Activated T-helper 17 cell treated with anti-CD3 and anti-CD28 coated beads, Interleukin-2, amount 50 U/mL, for 72 hours (primary cell): ENCODE results near the gene PTPRN2. TPM values are rescaled to one million over a fixed set of nuclear protein-coding genes. Genes with fewer than 3 reads are reported as not detected.

Experiments
- ATAC-seq: fragments of 150-1000 bp; cut with Tn5 transposase; replicated peaks from 2 replicates; pipeline ENCODE4 v1.10.0; 2021; ENCODE audit warnings: mild to moderate bottlenecking, moderate library complexity
- H3K27ac Mint-ChIP-seq: one replicate; pipeline ENCODE4 v1.8.0; 2022; ENCODE audit warnings: mixed read lengths
- H3K27me3 Mint-ChIP-seq: one replicate; pipeline ENCODE4 v1.8.0; 2022; ENCODE audit warnings: mixed read lengths
- H3K36me3 Mint-ChIP-seq: one replicate; pipeline ENCODE4 v1.8.0; 2022; ENCODE audit warnings: low read depth, mild to moderate bottlenecking, mixed read lengths
- H3K4me1 Mint-ChIP-seq: one replicate; pipeline ENCODE4 v1.8.0; 2022; ENCODE audit warnings: mixed read lengths
- H3K4me3 Mint-ChIP-seq: one replicate; pipeline ENCODE4 v1.8.0; 2022; ENCODE audit warnings: mild to moderate bottlenecking, mixed read lengths
- H3K9me3 Mint-ChIP-seq: one replicate; pipeline ENCODE4 v1.8.0; 2022; ENCODE audit warnings: mixed read lengths
- total RNA-seq, 2 donors: library from RNA; stranded (reverse); gene quantifications; one replicate each; pipeline ENCODE4 v1.2.3, GENCODE V29; 2022

Gene PTPRN2
- total RNA-seq, 2 donors from 2014 or later, result 0.48 to 1.4 TPM

GRCh38 chr7:157977306-157977705 is 610.3 kb downstream of the PTPRN2 start:
- H3K36me3 Mint-ChIP-seq, result no peaks in the 10 kb centered on the region
- H3K4me1 Mint-ChIP-seq, result no peaks in the 10 kb centered on the region
- no peak overlapping the region for H3K27ac Mint-ChIP-seq
- no peaks in the 10 kb centered on the region for H3K9me3 Mint-ChIP-seq
- no peak for ATAC-seq
- peaks cover 6% of the 10 kb centered on the region for H3K27me3 Mint-ChIP-seq
- H3K4me3 Mint-ChIP-seq, result no peak overlapping the region

GRCh38 chr7:157976406-157976805 is 611.2 kb downstream of the PTPRN2 start:
- H3K4me1 Mint-ChIP-seq, result no peaks in the 10 kb centered on the region
- no peak for ATAC-seq
- no peak overlapping the region for H3K4me3 Mint-ChIP-seq
- H3K27ac Mint-ChIP-seq, result no peak overlapping the region
- H3K36me3 Mint-ChIP-seq, result no peaks in the 10 kb centered on the region
- peaks cover 6% of the 10 kb centered on the region for H3K27me3 Mint-ChIP-seq
- H3K9me3 Mint-ChIP-seq, result peaks cover 5% of the 10 kb centered on the region

- Mint-ChIP-seq H3K9me3 (peaks cover 9% of the 10 kb centered on the region), H3K27me3 (peaks cover 9% of the 10 kb centered on the region)
Observed at GRCh38 chr7:157975401-157976372, 611.9 kb downstream of the PTPRN2 start.

GRCh38 chr7:157974678-157975230 is 612.9 kb downstream of the PTPRN2 start:
- ATAC-seq, result no peak
- peaks cover 10% of the 10 kb centered on the region for H3K27me3 Mint-ChIP-seq

More at GRCh38 chr7:157975401-157976372, 611.9 kb downstream of the PTPRN2 start:
- no peaks in the 10 kb centered on the region for H3K36me3 Mint-ChIP-seq
- no peak for ATAC-seq
- H3K4me1 Mint-ChIP-seq, result no peaks in the 10 kb centered on the region
- H3K27ac Mint-ChIP-seq, result no peak overlapping the region
- no peak overlapping the region for H3K4me3 Mint-ChIP-seq

GRCh38 chr7:157973971-157974677 is 613.5 kb downstream of the PTPRN2 start:
- no peaks in the 10 kb centered on the region for H3K36me3 Mint-ChIP-seq
- H3K27ac Mint-ChIP-seq, result no peak overlapping the region
- no peaks in the 10 kb centered on the region for H3K4me1 Mint-ChIP-seq
- H3K4me3 Mint-ChIP-seq, result no peak overlapping the region
- peaks cover 14% of the 10 kb centered on the region for H3K9me3 Mint-ChIP-seq
- no peak for ATAC-seq
- peaks cover 7% of the 10 kb centered on the region for H3K27me3 Mint-ChIP-seq

More at GRCh38 chr7:157974678-157975230, 612.9 kb downstream of the PTPRN2 start:
- Mint-ChIP-seq H3K36me3 (no peaks in the 10 kb centered on the region), H3K9me3 (peaks cover 14% of the 10 kb centered on the region), H3K4me3 (no peak overlapping the region), H3K4me1 (no peaks in the 10 kb centered on the region), H3K27ac (no peak overlapping the region)

- Mint-ChIP-seq H3K27me3 (peaks cover 7% of the 10 kb centered on the region), H3K27ac (no peak overlapping the region), H3K9me3 (peaks cover 14% of the 10 kb centered on the region), H3K4me1 (no peaks in the 10 kb centered on the region), H3K4me3 (no peak overlapping the region), H3K36me3 (no peaks in the 10 kb centered on the region)
- ATAC-seq, result no peak
Observed at GRCh38 chr7:157972914-157973313, 614.7 kb downstream of the PTPRN2 start.

GRCh38 chr7:157971501-157971900 is 616.1 kb downstream of the PTPRN2 start:
- Mint-ChIP-seq H3K9me3 (peaks cover 14% of the 10 kb centered on the region), H3K27ac (no peak overlapping the region), H3K36me3 (no peaks in the 10 kb centered on the region), H3K27me3 (peaks cover 7% of the 10 kb centered on the region), H3K4me1 (no peaks in the 10 kb centered on the region), H3K4me3 (no peak overlapping the region)
- ATAC-seq, result no peak

- Mint-ChIP-seq H3K27me3 (peaks cover 7% of the 10 kb centered on the region), H3K36me3 (no peaks in the 10 kb centered on the region), H3K4me3 (no peak overlapping the region), H3K27ac (no peak overlapping the region), H3K4me1 (no peaks in the 10 kb centered on the region), H3K9me3 (peaks cover 14% of the 10 kb centered on the region)
- ATAC-seq, result no peak
Observed at GRCh38 chr7:157970744-157971143, 616.9 kb downstream of the PTPRN2 start.

GRCh38 chr7:157969995-157970394 is 617.6 kb downstream of the PTPRN2 start:
- H3K4me1 Mint-ChIP-seq, result no peaks in the 10 kb centered on the region
- peaks cover 4% of the 10 kb centered on the region for H3K27me3 Mint-ChIP-seq
- H3K4me3 Mint-ChIP-seq, result no peak overlapping the region
- H3K36me3 Mint-ChIP-seq, result no peaks in the 10 kb centered on the region
- peaks cover 14% of the 10 kb centered on the region for H3K9me3 Mint-ChIP-seq
- ATAC-seq, result no peak
- no peak overlapping the region for H3K27ac Mint-ChIP-seq

GRCh38 chr7:157966490-157966889 is 621.1 kb downstream of the PTPRN2 start:
- Mint-ChIP-seq H3K27ac (no peak overlapping the region), H3K4me3 (no peak overlapping the region), H3K9me3 (peaks cover 10% of the 10 kb centered on the region), H3K4me1 (no peaks in the 10 kb centered on the region), H3K27me3 (peaks cover 7% of the 10 kb centered on the region), H3K36me3 (no peaks in the 10 kb centered on the region)
- no peak for ATAC-seq

- H3K4me3 Mint-ChIP-seq, result no peak overlapping the region
- no peak for ATAC-seq
- no peaks in the 10 kb centered on the region for H3K36me3 Mint-ChIP-seq
- H3K27ac Mint-ChIP-seq, result no peak overlapping the region
- no peaks in the 10 kb centered on the region for H3K9me3 Mint-ChIP-seq
- H3K27me3 Mint-ChIP-seq, result peaks cover 6% of the 10 kb centered on the region
- no peaks in the 10 kb centered on the region for H3K4me1 Mint-ChIP-seq
Observed at GRCh38 chr7:157964521-157964920, 623.1 kb downstream of the PTPRN2 start.

- Mint-ChIP-seq H3K27me3 (peaks cover 11% of the 10 kb centered on the region), H3K4me1 (no peaks in the 10 kb centered on the region), H3K4me3 (no peak overlapping the region), H3K36me3 (no peaks in the 10 kb centered on the region), H3K9me3 (no peaks in the 10 kb centered on the region), H3K27ac (no peak overlapping the region)
- ATAC-seq, result no peak
Observed at GRCh38 chr7:157964016-157964415, 623.6 kb downstream of the PTPRN2 start.

GRCh38 chr7:157963526-157963925 is 624.1 kb downstream of the PTPRN2 start:
- H3K27me3 Mint-ChIP-seq, result peaks cover 12% of the 10 kb centered on the region

GRCh38 chr7:157962458-157963306 is 624.9 kb downstream of the PTPRN2 start:
- Mint-ChIP-seq H3K27ac (no peak overlapping the region), H3K9me3 (no peaks in the 10 kb centered on the region), H3K27me3 (peaks cover 16% of the 10 kb centered on the region), H3K4me3 (no peak overlapping the region), H3K36me3 (no peaks in the 10 kb centered on the region), H3K4me1 (no peaks in the 10 kb centered on the region)
- ATAC-seq, result no peak

More at GRCh38 chr7:157963526-157963925, 624.1 kb downstream of the PTPRN2 start:
- no peak overlapping the region for H3K27ac Mint-ChIP-seq
- H3K36me3 Mint-ChIP-seq, result no peaks in the 10 kb centered on the region
- H3K4me3 Mint-ChIP-seq, result no peak overlapping the region
- no peaks in the 10 kb centered on the region for H3K9me3 Mint-ChIP-seq
- no peaks in the 10 kb centered on the region for H3K4me1 Mint-ChIP-seq
- ATAC-seq, result no peak
